T-helper 2 cell treated with Interferon-gamma antibody and Interleukin-4, amounts not matched to agents 100 ng/mL and 5 ng/mL, for 36 hours (primary cell): ENCODE results near the gene SUGP1. TPM values are rescaled to one million over a fixed set of nuclear protein-coding genes. Genes with fewer than 3 reads are reported as not detected.

Experiments
- intact Hi-C: fragments of 100-400 bp; cut with micrococcal nuclease; formaldehyde crosslinking; loops from one replicate; pipeline ENCODE4 v1.15.1; 2023
- total RNA-seq: library from RNA; stranded (reverse); gene quantifications from 2 replicates; pipeline ENCODE4 v1.2.3, GENCODE V29; 2022

Gene SUGP1
- total RNA-seq, 1 donor from 2014 or later: 66.7 TPM

DNA sequence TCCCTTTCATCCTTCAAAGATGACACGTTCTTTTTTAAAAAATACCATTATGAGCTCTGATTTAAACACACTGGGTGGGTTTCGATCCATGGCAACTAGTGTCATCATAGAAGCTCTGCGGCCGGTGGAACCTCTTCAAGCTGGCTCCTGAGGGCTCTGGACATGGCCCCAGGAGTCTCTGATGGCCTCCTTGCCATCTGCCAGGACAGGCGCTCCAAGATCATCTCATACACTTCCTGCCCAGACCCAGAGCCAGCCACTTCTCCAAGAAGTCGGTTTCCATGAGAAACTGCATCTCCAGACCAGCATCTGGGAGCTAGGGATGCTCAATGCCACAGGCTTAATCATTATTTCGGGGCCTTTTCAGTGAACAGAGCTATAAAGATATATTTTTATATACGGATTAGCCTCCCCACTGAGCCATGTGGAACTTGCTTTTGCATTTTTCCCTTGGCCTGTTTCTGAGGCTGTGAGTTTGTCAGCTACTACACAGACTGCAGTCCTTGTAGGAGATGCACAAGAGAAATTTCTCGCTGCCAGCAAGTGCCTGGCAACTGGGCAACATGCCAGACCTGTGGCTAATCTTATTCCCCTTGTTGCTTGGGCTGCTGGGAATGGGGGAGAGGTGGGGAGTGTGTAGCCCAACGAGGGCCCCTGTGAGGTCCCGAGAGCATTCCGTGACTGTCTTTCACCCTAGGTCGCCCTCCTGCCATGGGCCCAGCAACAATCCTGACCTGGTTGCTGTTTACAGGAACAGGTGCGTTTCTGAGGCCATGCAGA is 15.9 kb downstream of the SUGP1 start:
- intact Hi-C loops: no loop called here

- intact Hi-C loops: no loop called here
Observed at GRCh38 chr19:19303411-19303810, 16.9 kb downstream of the SUGP1 start.

GRCh38 chr19:19300613-19301012 is 19.7 kb downstream of the SUGP1 start:
- intact Hi-C loops: no loop called here

DNA sequence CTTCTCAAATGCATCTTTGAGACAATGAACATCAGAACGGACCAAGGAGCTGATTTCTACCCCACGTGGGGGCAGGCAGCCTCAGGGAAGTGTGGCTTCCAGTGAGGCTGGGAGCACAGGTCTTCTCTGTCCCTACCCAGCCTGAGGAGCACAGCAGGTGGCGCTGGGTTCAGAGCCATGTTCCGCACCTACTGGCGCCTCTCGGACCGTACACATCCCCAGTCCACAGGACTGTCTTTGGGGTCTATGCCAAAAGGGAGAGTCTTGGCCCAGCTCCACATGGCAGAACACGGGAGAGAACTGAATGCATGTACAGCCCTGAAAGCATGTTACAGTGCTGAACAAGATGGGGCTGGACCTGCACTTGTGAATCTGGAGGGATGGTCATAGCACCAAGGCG is 22.6 kb downstream of the SUGP1 start:
- intact Hi-C loops: no loop called here

- intact Hi-C loops: no loop called here
Observed at GRCh38 chr19:19296953-19297689, 23.2 kb downstream of the SUGP1 start.

GRCh38 chr19:19294914-19295313 is 25.4 kb downstream of the SUGP1 start:
- intact Hi-C loops: no loop called here

DNA sequence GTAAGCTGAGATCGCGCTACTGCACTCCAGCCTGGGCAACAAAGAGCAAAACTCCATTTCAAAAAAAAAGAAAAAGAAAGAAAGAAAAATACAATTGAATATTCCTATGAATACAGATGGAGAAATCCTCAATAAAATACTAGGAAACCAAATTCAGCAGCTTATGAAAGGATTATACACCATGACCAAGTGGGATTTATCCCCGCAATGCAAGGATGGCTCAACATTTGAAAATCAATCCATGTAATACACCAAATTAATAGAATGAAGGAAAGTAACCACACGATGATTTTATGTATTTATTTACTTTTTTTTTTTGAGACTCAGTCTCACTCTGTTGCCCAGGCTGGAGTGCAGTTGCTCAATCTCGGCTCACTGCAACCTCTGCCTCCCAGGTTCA is 27.7 kb downstream of the SUGP1 start:
- intact Hi-C loops: no loop called here

GRCh38 chr19:19285686-19286085 is 34.6 kb downstream of the SUGP1 start:
- intact Hi-C loops: no loop called here

GRCh38 chr19:19280561-19280960 is 39.7 kb downstream of the SUGP1 start:
- intact Hi-C loops: no loop called here

GRCh38 chr19:19279853-19280252 is 40.5 kb downstream of the SUGP1 start:
- intact Hi-C loops: no loop called here

- intact Hi-C loops: no loop called here
Observed at GRCh38 chr19:19279062-19279612, 41.2 kb downstream of the SUGP1 start.

DNA sequence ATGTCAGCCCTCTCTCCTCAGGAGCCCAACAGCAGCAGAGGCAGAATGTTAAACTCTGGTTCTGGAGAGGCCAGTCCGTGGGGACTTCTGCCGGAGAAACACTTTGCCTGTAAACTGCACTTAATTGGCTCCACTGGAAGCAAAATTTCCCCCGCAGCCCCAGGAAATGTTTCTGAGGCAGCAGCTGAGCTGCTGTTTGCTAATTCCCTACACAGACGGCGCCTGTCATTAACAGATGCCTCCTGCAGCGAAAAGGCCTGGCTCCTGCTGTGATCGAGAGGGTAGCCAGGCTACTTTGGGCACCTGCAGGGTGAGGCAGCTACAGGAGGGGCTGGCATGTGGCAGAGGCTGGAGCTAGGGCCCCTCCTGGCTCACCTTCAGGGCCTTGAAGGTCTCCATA is 42.0 kb downstream of the SUGP1 start:
- intact Hi-C loops: no loop called here

DNA sequence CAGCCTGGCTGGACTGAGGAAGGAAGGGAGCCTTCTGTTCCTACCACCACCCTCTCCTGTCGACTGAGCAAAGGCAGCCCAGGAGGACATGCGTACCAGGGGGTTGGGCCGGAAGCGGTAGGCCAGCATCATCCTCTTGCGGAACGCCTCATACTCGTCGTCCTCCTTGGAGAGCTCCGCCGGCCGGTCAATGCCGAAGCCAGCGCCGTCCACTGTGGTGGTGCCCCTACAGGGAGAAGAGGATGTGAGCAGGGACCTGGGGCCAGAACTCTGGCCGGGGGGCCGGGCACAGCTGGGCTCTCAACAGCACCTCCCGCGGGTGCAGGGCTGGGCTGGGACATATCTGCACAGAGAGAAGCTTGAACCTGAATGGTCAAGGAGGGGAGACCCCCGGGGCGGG is 43.5 kb downstream of the SUGP1 start:
- intact Hi-C loops: no loop called here

GRCh38 chr19:19276386-19276785 is 43.9 kb downstream of the SUGP1 start:
- intact Hi-C loops: no loop called here

GRCh38 chr19:19274716-19275565 is 45.4 kb downstream of the SUGP1 start:
- intact Hi-C loops: no loop called here

DNA sequence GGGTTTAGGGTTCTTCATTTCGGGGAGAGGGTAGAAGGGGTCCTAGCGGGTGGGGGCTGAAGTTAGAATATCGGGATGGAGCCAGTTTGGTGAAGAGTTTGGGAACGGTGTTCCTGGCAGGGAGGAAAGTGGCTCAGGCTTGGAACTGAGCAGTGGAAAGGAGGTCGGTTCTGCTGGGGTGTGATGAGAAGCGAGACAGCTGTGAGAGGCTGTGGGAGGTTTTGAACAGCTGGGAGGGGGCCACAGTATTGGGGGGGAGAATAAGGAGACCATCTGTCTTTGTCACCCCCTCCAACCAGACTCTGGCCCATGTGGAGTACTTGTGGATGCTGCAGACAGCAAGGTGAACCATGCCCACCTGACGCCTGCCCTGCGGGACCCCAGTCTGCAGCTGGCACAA is 46.2 kb downstream of the SUGP1 start:
- intact Hi-C loops: no loop called here

DNA sequence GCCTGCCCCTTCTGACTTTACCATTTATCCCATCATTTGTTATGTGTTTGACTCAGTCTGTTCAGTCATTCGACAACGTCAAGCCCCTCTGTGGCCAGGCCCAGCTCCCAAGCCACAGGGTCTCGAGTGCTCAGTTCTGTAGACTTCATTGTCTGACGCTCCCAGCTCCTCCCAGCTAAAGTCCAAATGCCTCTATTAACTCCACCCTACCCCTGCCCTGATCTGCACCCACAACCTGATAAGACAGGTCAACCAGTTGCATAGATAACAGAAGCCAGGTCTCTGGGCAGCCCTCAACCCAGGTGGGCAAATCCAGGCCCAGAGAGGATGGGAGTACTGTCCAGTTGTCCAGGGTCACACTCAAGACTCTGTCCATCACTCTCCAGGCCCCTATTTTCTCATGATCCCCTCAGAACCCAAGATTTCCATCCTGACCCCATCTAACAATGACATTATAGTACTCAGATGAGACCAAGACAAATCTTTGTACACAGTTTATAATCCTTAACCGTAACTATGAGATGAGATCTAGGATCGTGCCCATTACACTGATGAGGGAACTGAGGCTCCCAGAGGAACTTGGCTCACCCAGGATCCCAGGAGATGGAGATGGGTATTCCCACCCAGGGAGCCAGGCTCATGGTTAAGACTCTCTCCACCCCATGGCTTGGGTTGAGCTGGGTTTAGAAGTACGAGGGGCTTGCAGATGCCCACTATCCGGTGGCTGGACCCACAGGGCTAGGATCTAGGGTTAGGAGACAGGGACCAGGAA is 48.3 kb downstream of the SUGP1 start:
- intact Hi-C loops: no loop called here

GRCh38 chr19:19270749-19271571 is 49.3 kb downstream of the SUGP1 start:
- intact Hi-C loops: no loop called here

DNA sequence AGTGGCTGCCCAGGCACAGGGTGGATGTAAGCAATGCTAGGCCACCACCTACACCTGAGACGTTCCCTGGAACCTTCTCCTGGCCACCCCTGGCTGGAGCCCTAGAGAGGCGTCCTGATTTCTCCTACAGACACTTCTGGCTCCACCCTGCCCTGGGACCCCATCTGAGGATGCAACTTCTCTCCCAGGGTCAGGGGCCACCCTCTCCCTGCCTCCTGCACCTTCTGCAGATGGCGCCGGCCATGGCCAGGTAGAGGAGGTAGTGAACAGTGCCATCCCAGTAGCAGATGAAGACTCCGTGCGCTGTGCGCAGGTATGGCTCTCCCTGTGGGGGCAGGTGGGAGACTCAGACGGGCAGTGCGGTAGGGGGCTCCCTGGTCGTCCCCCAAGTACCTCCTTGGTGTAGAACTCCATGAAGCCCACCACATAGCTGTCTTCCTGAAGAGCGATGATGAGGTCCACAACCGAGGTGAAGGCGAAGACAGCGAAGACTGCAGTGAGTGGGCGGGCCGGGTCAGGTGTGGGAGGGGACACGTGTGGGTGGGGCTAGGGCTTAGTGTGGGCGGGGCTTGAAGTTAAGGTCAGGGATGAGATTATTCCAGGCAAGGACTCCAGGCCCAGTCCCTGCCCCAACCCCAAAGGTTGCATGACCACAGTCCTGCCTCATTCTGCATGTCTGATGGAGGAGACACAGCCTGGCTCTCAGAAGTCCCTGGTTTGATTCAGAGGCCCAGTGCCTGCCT is 50.2 kb downstream of the SUGP1 start:
- intact Hi-C loops: no loop called here
